ENCODE measurements around the gene CCDC107.

Gene CCDC107

DNA sequence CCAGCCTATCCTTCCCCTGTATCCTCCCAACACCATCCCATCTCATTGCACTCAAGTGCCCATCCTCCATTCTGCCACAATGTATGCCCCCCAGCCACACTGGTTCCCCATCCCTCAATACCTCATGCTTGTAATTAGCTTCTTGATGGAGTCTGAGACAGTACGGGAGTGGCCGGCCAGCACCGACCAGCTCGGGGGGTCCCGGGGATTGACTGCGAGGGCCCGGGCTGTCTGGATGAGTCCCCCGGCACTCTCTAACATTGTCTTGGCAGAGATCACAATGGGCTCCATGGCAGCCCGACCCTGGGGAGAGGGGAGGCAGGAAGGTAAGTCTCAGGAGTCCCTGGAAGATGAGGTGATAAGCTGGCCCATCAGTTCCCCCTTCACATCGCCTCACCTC is 48.9 kb downstream of the CCDC107 start:
- DNase-seq, result no peak

DNA sequence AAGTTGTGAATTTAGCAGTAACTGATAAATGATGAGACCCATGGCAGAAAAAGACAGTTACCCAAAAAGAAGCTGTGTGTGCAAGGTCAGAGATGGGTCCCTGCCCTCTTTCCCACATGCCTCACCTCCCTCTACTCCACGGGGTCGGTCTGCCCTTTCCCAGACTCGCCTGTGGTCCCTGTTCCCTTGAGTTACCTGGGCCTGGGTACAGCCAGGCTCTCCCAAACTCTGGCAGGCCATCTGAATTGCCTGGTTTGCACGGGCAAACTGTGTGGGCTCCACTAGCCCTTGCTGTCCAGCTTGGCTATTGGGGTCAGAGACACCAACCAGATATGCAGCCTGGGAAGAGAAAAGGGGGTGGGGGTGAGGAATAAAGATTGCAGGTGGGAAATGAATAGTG is 50.1 kb downstream of the CCDC107 start:
- no peak for DNase-seq

DNA sequence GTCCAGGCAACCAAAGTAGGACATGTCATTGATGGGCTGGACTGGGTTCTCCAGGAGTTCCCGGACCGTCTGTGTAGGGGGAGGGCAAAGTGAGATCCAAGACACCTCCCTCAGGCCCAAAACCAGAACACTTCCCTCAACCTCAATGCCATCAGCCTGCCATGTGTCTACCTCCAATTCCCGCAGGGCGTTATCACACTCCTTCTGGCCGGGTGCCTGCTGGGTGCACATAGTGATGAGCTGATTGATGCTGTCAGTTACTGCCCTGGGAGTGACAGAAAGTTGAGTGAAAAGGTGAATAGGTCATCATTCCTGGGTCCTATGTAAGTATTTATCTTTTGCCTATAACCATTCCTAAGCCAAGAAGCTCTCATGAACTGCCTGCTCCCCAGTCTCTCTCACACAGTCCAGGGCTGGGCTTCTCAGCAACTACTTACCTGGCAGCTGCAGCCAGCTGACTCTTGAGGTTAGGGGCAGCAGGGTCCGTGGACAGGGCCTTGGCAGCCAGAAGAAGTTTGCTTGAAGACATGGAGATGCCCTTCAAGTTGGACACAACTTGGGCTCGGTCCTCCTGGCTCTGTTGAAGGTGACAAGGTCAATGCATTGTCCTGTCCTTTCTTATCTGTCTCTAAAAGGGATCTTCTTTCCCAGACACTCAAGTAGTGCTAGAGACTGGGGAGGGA is 52.9 kb downstream of the CCDC107 start:
- no peak for DNase-seq
